Neural cell (in vitro differentiated cells): ENCODE data around the gene PLAGL1. TPM values are rescaled to one million over a fixed set of nuclear protein-coding genes. Genes with fewer than 3 reads are reported as not detected.

Experiments
- H2AFZ ChIP-seq: fragments of 200-600, 300-800 bp; sonication (generic), shearing (Covaris generic); 2 replicates; pipeline ENCODE4 v1.6.0; 2014; ENCODE audit warnings: low read depth, mild to moderate bottlenecking, antibody characterized with exemption, low read length, moderate library complexity
- H3F3A ChIP-seq: fragments of 200-600 bp; shearing (Covaris generic); 2 replicates; pipeline ENCODE4 v1.6.1; 2016; ENCODE audit warnings: mild to moderate bottlenecking, moderate library complexity, mixed read lengths, antibody characterized with exemption, low read length; ENCODE audit not compliant: insufficient read depth, poor library complexity, severe bottlenecking
- H3K27ac ChIP-seq: fragments of 200-600, 300-800 bp; sonication (generic), shearing (Covaris generic); 2 replicates; pipeline ENCODE4 v1.5.1; 2014; ENCODE audit warnings: mild to moderate bottlenecking, low read length, moderate library complexity
- H3K27me3 ChIP-seq: fragments of 300-800, 200-600 bp; sonication (generic), shearing (Covaris generic); 2 replicates; pipeline ENCODE4 v1.6.0; 2014; ENCODE audit warnings: mild to moderate bottlenecking, low read depth, low read length, moderate library complexity; ENCODE audit not compliant: insufficient read depth
- H3K36me3 ChIP-seq: fragments of 300-800, 200-600 bp; sonication (generic), shearing (Covaris generic); 2 replicates; pipeline ENCODE4 v1.5.1; 2014; ENCODE audit warnings: mild to moderate bottlenecking, antibody characterized with exemption, low read length, moderate library complexity; ENCODE audit not compliant: insufficient read depth
- H3K4me2 ChIP-seq: fragments of 300-800, 200-600 bp; sonication (generic), shearing (Covaris generic); 2 replicates; pipeline ENCODE4 v1.6.0; 2014; ENCODE audit warnings: mild to moderate bottlenecking, low read length
- H3K4me3 ChIP-seq: fragments of 300-800, 200-600 bp; sonication (generic), shearing (Covaris generic); 2 replicates; pipeline ENCODE4 v1.5.1; 2014; ENCODE audit warnings: mild to moderate bottlenecking, low read length, moderate library complexity
- H3K79me2 ChIP-seq: fragments of 200-600 bp; shearing (Covaris generic); replicated peaks from 2 replicates; pipeline ENCODE4 v1.6.0; 2014; ENCODE audit warnings: mild to moderate bottlenecking, low read length, moderate library complexity; ENCODE audit not compliant: insufficient read depth
- H3K9ac ChIP-seq: fragments of 300-800, 200-600 bp; sonication (generic), shearing (Covaris generic); 2 replicates; pipeline ENCODE4 v1.6.1; 2016; ENCODE audit warnings: mild to moderate bottlenecking, low read length, mixed read lengths
- H3K9me2 ChIP-seq: fragments of 200-600 bp; shearing (Covaris generic); 2 replicates; pipeline ENCODE4 v1.6.1; 2016; ENCODE audit warnings: mild to moderate bottlenecking, low read length, mixed read lengths; ENCODE audit not compliant: insufficient read depth
- H3K9me3 ChIP-seq: fragments of 200-600, 300-800 bp; sonication (generic), shearing (Covaris generic); 2 replicates; pipeline ENCODE4 v1.6.1; 2016; ENCODE audit warnings: mild to moderate bottlenecking, mixed run types, low read length, moderate library complexity, mixed read lengths
- H4K20me1 ChIP-seq: fragments of 200-600 bp; shearing (Covaris generic); 2 replicates; pipeline ENCODE4 v1.6.1; 2016; ENCODE audit warnings: mild to moderate bottlenecking, mixed run types; ENCODE audit not compliant: insufficient read depth
- EP300 ChIP-seq: fragments of 450-650 bp; conservative IDR thresholded peaks from 2 replicates; pipeline ENCODE4 v1.6.1; 2014; ENCODE audit warnings: antibody characterized with exemption, mild to moderate bottlenecking, moderate library complexity; ENCODE audit not compliant: poor library complexity, severe bottlenecking
- EZH2 ChIP-seq: fragments of 200-600, 300-800 bp; shearing (Covaris generic), sonication (generic); IDR thresholded peaks from 2 replicates; pipeline ENCODE4 v1.6.1; 2014; ENCODE audit warnings: antibody characterized with exemption, low read length, borderline replicate concordance, mild to moderate bottlenecking; ENCODE audit not compliant: insufficient read depth, poor library complexity, severe bottlenecking
- MXI1 ChIP-seq: fragments of 450-650 bp; conservative IDR thresholded peaks from 2 replicates; pipeline ENCODE4 v1.6.1; 2014; ENCODE audit warnings: antibody characterized with exemption, mild to moderate bottlenecking; ENCODE audit not compliant: poor library complexity, severe bottlenecking
- POLR2AphosphoS5 ChIP-seq: IDR thresholded peaks from 2 replicates; pipeline ENCODE4 v1.6.1; 2012
- RAD21 ChIP-seq: fragments of 450-650 bp; conservative IDR thresholded peaks from 2 replicates; pipeline ENCODE4 v1.6.1; 2014; ENCODE audit warnings: antibody characterized with exemption, mild to moderate bottlenecking, moderate library complexity
- SMC3 ChIP-seq: fragments of 450-650 bp; conservative IDR thresholded peaks from 2 replicates; pipeline ENCODE4 v1.6.1; 2014; ENCODE audit warnings: antibody characterized with exemption, mild to moderate bottlenecking, moderate library complexity; ENCODE audit not compliant: poor library complexity
- TAF1 ChIP-seq: IDR thresholded peaks from 2 replicates; pipeline ENCODE4 v1.6.1; 2012; ENCODE audit warnings: low read depth
- polyA plus RNA-seq: library from polyadenylated mRNA; depleted of rRNA; stranded (reverse); fragments of >200 nt; gene quantifications from 2 replicates; pipeline ENCODE4 v1.2.3, GENCODE V29; 2014
- TF ChIP-seq, protein P1 (sequence below): fragments of 450-650 bp; IDR thresholded peaks from 2 replicates; pipeline ENCODE4 v1.5.1; 2014; ENCODE audit warnings: antibody characterized with exemption, mild to moderate bottlenecking, moderate library complexity; ENCODE audit not compliant: poor library complexity, severe bottlenecking
- TF ChIP-seq, protein P2 (sequence below): IDR thresholded peaks from 2 replicates; pipeline ENCODE4 v1.6.1; 2012; ENCODE audit warnings: borderline replicate concordance

The PLAGL1 gene
- polyA plus RNA-seq, 1 donor from 2014 or later, result 22.3 TPM

DNA sequence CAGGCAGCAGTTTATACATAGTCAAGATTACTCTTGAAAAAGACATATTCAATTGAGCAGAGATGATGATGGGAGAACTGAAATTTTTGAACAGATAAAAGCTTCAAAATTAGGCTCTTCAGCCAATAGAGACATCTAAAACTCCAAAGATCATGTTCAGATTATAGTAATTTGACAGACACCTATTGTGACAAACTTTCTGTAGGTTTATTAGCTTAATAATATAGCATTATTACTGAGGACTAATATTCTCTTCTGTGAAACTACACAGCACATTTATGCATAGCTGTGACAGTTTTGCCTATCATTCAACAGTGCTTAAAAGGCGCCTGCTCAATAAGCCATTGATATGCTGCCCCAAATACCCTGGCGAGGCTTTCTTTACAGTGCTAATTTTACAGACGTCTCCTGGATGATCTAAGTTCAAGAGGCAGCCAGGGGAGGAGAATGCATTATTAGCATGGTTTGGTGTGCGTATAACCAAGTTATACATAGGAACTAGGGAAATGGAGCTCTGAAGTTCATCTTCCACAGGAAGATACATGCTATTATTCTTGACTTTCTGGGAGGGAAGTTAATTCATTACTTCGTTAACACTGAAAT, 21.5 kb downstream of the PLAGL1 start:
- H3K9me2 ChIP-seq, result no peaks in the 10 kb centered on the region

DNA sequence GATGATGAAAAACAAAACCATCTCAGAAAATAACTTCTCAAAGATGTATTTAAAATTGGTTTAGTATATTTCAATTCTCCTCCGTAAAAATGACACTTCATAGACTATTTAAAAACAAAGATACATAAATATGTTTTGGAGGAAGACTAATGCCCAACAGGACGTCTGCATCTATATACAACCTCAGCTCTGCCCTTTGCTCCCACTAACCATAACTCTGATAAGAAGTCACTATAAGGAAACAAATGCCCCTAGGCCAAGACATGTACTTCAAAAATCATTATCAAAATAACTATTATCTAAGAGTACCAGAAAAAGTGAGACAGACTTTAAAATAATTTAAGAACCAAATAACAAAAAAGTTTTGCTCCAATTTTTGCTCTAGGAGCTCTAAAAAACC, 23.4 kb downstream of the PLAGL1 start:
- Histone ChIP-seq H2AFZ (no peak overlapping the region), H3K9me2 (no peaks in the 10 kb centered on the region), H3K27me3 (no peaks in the 10 kb centered on the region), H3K36me3 (no peaks in the 10 kb centered on the region), H3K9me3 (no peaks in the 10 kb centered on the region), H3K27ac (no peak overlapping the region), H3K4me2 (no peak overlapping the region), H3K4me3 (no peak overlapping the region), H4K20me1 (no peaks in the 10 kb centered on the region), H3K9ac (no peak overlapping the region), H3F3A (no peaks in the 10 kb centered on the region), H3K79me2 (no peaks in the 10 kb centered on the region)
- TF ChIP-seq EZH2, result no peak
- TF ChIP-seq TAF1, result no peak
- TF ChIP-seq, protein P1, sequence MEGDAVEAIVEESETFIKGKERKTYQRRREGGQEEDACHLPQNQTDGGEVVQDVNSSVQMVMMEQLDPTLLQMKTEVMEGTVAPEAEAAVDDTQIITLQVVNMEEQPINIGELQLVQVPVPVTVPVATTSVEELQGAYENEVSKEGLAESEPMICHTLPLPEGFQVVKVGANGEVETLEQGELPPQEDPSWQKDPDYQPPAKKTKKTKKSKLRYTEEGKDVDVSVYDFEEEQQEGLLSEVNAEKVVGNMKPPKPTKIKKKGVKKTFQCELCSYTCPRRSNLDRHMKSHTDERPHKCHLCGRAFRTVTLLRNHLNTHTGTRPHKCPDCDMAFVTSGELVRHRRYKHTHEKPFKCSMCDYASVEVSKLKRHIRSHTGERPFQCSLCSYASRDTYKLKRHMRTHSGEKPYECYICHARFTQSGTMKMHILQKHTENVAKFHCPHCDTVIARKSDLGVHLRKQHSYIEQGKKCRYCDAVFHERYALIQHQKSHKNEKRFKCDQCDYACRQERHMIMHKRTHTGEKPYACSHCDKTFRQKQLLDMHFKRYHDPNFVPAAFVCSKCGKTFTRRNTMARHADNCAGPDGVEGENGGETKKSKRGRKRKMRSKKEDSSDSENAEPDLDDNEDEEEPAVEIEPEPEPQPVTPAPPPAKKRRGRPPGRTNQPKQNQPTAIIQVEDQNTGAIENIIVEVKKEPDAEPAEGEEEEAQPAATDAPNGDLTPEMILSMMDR, result no peak
- TF ChIP-seq, protein P2, sequence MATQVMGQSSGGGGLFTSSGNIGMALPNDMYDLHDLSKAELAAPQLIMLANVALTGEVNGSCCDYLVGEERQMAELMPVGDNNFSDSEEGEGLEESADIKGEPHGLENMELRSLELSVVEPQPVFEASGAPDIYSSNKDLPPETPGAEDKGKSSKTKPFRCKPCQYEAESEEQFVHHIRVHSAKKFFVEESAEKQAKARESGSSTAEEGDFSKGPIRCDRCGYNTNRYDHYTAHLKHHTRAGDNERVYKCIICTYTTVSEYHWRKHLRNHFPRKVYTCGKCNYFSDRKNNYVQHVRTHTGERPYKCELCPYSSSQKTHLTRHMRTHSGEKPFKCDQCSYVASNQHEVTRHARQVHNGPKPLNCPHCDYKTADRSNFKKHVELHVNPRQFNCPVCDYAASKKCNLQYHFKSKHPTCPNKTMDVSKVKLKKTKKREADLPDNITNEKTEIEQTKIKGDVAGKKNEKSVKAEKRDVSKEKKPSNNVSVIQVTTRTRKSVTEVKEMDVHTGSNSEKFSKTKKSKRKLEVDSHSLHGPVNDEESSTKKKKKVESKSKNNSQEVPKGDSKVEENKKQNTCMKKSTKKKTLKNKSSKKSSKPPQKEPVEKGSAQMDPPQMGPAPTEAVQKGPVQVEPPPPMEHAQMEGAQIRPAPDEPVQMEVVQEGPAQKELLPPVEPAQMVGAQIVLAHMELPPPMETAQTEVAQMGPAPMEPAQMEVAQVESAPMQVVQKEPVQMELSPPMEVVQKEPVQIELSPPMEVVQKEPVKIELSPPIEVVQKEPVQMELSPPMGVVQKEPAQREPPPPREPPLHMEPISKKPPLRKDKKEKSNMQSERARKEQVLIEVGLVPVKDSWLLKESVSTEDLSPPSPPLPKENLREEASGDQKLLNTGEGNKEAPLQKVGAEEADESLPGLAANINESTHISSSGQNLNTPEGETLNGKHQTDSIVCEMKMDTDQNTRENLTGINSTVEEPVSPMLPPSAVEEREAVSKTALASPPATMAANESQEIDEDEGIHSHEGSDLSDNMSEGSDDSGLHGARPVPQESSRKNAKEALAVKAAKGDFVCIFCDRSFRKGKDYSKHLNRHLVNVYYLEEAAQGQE, result no peak
- no peak for TF ChIP-seq EP300
- no peak for TF ChIP-seq SMC3
- no peak for TF ChIP-seq RAD21
- TF ChIP-seq POLR2AphosphoS5, result no peak
- TF ChIP-seq MXI1, result no peak

More for the DNA sequence above, 21.5 kb downstream of the PLAGL1 start:
- H3K27me3 ChIP-seq, result no peaks in the 10 kb centered on the region
- no peaks in the 10 kb centered on the region for H3K9me3 ChIP-seq
- H3K4me2 ChIP-seq, result no peak overlapping the region
- no peaks in the 10 kb centered on the region for H3F3A ChIP-seq
- H3K79me2 ChIP-seq, result no peaks in the 10 kb centered on the region
- no peak overlapping the region for H3K9ac ChIP-seq
- H2AFZ ChIP-seq, result no peak overlapping the region
- H4K20me1 ChIP-seq, result no peaks in the 10 kb centered on the region
- no peak for TF ChIP-seq TAF1
- TF ChIP-seq EP300, result peak; percentile 95
- TF ChIP-seq POLR2AphosphoS5, result peak; percentile 80
- TF ChIP-seq, protein P2, result peak; percentile 48
- H3K27ac ChIP-seq, result peak overlapping the region; percentile 50
- no peak overlapping the region for H3K4me3 ChIP-seq
- no peaks in the 10 kb centered on the region for H3K36me3 ChIP-seq
